Prostate gland (tissue), 2 donors: Measurements from ENCODE around the gene SCFD1. TPM values are rescaled to one million over a fixed set of nuclear protein-coding genes. Genes with fewer than 3 reads are reported as not detected.
"Not testable (repeated sequence)": the region's sequence is repeated elsewhere in the genome, so short reads cannot be mapped to it uniquely, and the experiment has no call there.

ENCODE experiments used
- DNase-seq: peaks from one replicate; pipeline ENCODE4 v3.0.0-alpha.2; 2019; ENCODE audit warnings: low spot score
- H3K27ac ChIP-seq, 2 donors: fragments of 200-600 bp; sonication (generic); 2 replicates each; pipeline ENCODE4 v1.5.1; 2017 to 2019
- H3K27me3 ChIP-seq: fragments of 200-600 bp; sonication (generic); replicated peaks from 2 replicates; pipeline ENCODE4 v1.5.1; 2019; ENCODE audit not compliant: insufficient read depth
- H3K36me3 ChIP-seq, 2 donors: fragments of 200-600 bp; sonication (generic); 1 replicate in 1 of 2; 2 replicates in 1 of 2; pipeline versions ENCODE4 v1.5.1 to v1.8.1; 2017 to 2019
- H3K4me1 ChIP-seq: fragments of 200-600 bp; sonication (generic); replicated peaks from 2 replicates; pipeline ENCODE4 v1.5.1; 2019
- H3K4me3 ChIP-seq, 2 donors: fragments of 200-600 bp; sonication (generic); 2 replicates each; pipeline ENCODE4 v1.5.1; 2017 to 2019
- H3K9me3 ChIP-seq: fragments of 200-600 bp; sonication (generic); 2 replicates; pipeline ENCODE4 v1.5.1; 2017
- CTCF ChIP-seq, 4 experiments: fragments of 200-600 bp in 2 of 4; fragments of 450-650 bp in 2 of 4; sonication (generic) in 2 of 4; IDR thresholded peaks; 1 replicate in 3 of 4; 2 replicates in 1 of 4; pipeline ENCODE4 v1.5.1; 2016 to 2019; ENCODE audit warnings: antibody characterized with exemption in 4 of 4, mild to moderate bottlenecking in 2 of 4, moderate library complexity in 2 of 4
- POLR2A ChIP-seq: fragments of 450-650 bp; IDR thresholded peaks from one replicate; pipeline ENCODE4 v1.6.1; 2016; ENCODE audit warnings: antibody characterized with exemption, mild to moderate bottlenecking
- POLR2AphosphoS5 ChIP-seq: sonication (generic); formaldehyde crosslinking; IDR thresholded peaks from one replicate; pipeline ENCODE4 v1.6.1; 2017; ENCODE audit warnings: antibody characterized with exemption
- WGBS: methylation state at CpG from one replicate; pipeline ENCODE4 v1.1.5; 2018; 5-methylcytosine and 5-hydroxymethylcytosine counted together
- intact Hi-C: fragments of 100-400 bp; cut with DNase I; formaldehyde crosslinking; loops from one replicate; pipeline ENCODE4 v1.14.2; 2022
- total RNA-seq, 2 donors: library from RNA; depleted of rRNA; stranded (reverse); fragments of >200 nt; gene quantifications; one replicate each; pipeline ENCODE4 v1.1.0, GENCODE V29; 2016

The SCFD1 gene
- total RNA-seq, 2 donors from 2014 or later: 43.4 to 49.6 TPM

- intact Hi-C loops, H3K4me1 ChIP-seq, H3K27me3 ChIP-seq, H3K36me3 ChIP-seq, H3K9me3 ChIP-seq: not testable (repeated sequence)
- H3K4me3 ChIP-seq: peak overlapping the region in 1 of 2 donors; percentile 15
- whole genome bisulfite sequencing: 54% methylated on average over 22 of the region's 28 CpGs
- H3K27ac ChIP-seq: peak overlapping the region in 1 of 2 donors; percentile 43
- TF ChIP-seq CTCF (IDR thresholded peaks at IDR 0.05): peak in 2 of 4 experiments; percentile 42 to 49
- DNase-seq: peak; percentile 36
These were observed 68.6 kb downstream of the SCFD1 start for GRCh38 chr14:30690487-30691355.

GRCh38 chr14:30691751-30692398, 69.8 kb downstream of the SCFD1 start:
- intact Hi-C loops: no loop called here
- no peak overlapping the region for H3K27ac ChIP-seq
- no peaks in the 10 kb centered on the region for H3K36me3 ChIP-seq
- H3K4me3 ChIP-seq: no peak overlapping the region
- H3K27me3 ChIP-seq: no peaks in the 10 kb centered on the region
- H3K4me1 ChIP-seq: no peaks in the 10 kb centered on the region
- 91% methylated on average over 5 of the region's 5 CpGs for WGBS
- no peaks in the 10 kb centered on the region for H3K9me3 ChIP-seq
- DNase-seq: no peak
- TF ChIP-seq POLR2AphosphoS5 (no peak), CTCF (IDR thresholded peaks at IDR 0.05) (no peak), POLR2A (no peak)

GRCh38 chr14:30692669-30693068, 70.5 kb downstream of the SCFD1 start:
- Histone ChIP-seq H3K36me3 (no peaks in the 10 kb centered on the region), H3K27ac (no peak overlapping the region), H3K4me3 (no peak overlapping the region), H3K9me3 (no peaks in the 10 kb centered on the region), H3K27me3 (no peaks in the 10 kb centered on the region), H3K4me1 (no peaks in the 10 kb centered on the region)
- TF ChIP-seq POLR2AphosphoS5 (no peak), CTCF (IDR thresholded peaks at IDR 0.05) (no peak), POLR2A (no peak)
- WGBS: 100% methylated on average over 1 of the region's 1 CpG
- intact Hi-C loops: no loop called here
- no peak for DNase-seq

GRCh38 chr14:30698463-30698862, 76.3 kb downstream of the SCFD1 start:
- no peak for DNase-seq
- Histone ChIP-seq H3K9me3 (no peaks in the 10 kb centered on the region), H3K4me1 (no peaks in the 10 kb centered on the region), H3K27me3 (no peaks in the 10 kb centered on the region), H3K36me3 (no peaks in the 10 kb centered on the region), H3K4me3 (no peak overlapping the region), H3K27ac (no peak overlapping the region)
- WGBS: 86% methylated on average over 5 of the region's 5 CpGs
- TF ChIP-seq POLR2A (no peak), CTCF (IDR thresholded peaks at IDR 0.05) (no peak), POLR2AphosphoS5 (no peak)
- intact Hi-C loops: no loop called here

GRCh38 chr14:30706704-30707103, 84.6 kb downstream of the SCFD1 start:
- H3K9me3 ChIP-seq: no peaks in the 10 kb centered on the region
- no peak for TF ChIP-seq POLR2AphosphoS5
- TF ChIP-seq POLR2A: no peak
- no peak for TF ChIP-seq CTCF (IDR thresholded peaks at IDR 0.05)
- DNase-seq: no peak
- H3K27ac ChIP-seq: no peak overlapping the region
- no peaks in the 10 kb centered on the region for H3K36me3 ChIP-seq
- no peaks in the 10 kb centered on the region for H3K4me1 ChIP-seq
- intact Hi-C loops: no loop called here
- no peak overlapping the region for H3K4me3 ChIP-seq
- 83% methylated on average over 2 of the region's 2 CpGs for WGBS
- no peaks in the 10 kb centered on the region for H3K27me3 ChIP-seq
